ENCODE results near the gene APOBEC3H.

The APOBEC3H gene

GRCh38 chr22:39152511-39153219, 55.6 kb downstream of the APOBEC3H start, which contains the start of gene CBX7:
Gene CBX7, minus strand, starts transcription at chr22:39152680. Its CDS starts 236 bp downstream, at chr22:39152444.
- peak within 1 kb of the TSS; percentile 80 for H3K4me3 ChIP-seq (ENCODE audit: low read depth, low read length)
- no peaks in the 10 kb centered on the region for H3K36me3 ChIP-seq (ENCODE audit: control insufficient read depth, insufficient read depth, low read length)
- no peaks in the 10 kb centered on the region for H3K79me2 ChIP-seq
- TF ChIP-seq CTCF (IDR thresholded peaks at IDR 0.05), result no peak
- H3K4me2 ChIP-seq (ENCODE audit: low read length), result peak within 1 kb of the TSS; percentile 90
- no peaks in the 10 kb centered on the region for H3K9me3 ChIP-seq (ENCODE audit: control insufficient read depth, low read length)
- H3K4me1 ChIP-seq, result no peaks in the 10 kb centered on the region
- H3K9ac ChIP-seq, result peak within 1 kb of the TSS; percentile 61
- H3K27ac ChIP-seq, result peak within 1 kb of the TSS; percentile 88
- H2AFZ ChIP-seq, result peak within 1 kb of the TSS; percentile 95
- no peaks in the 10 kb centered on the region for H3K27me3 ChIP-seq (ENCODE audit: control insufficient read depth, insufficient read depth, low read length)

- Histone ChIP-seq H3K27ac (peak overlapping the region; percentile 88), H3K27me3 (ENCODE audit: control insufficient read depth, insufficient read depth, low read length) (no peaks in the 10 kb centered on the region), H3K4me2 (ENCODE audit: low read length) (peak overlapping the region; percentile 90), H2AFZ (peak overlapping the region; percentile 95), H3K36me3 (ENCODE audit: control insufficient read depth, insufficient read depth, low read length) (no peaks in the 10 kb centered on the region), H3K9ac (peak overlapping the region; percentile 61), H3K79me2 (no peaks in the 10 kb centered on the region), H3K4me3 (ENCODE audit: low read depth, low read length) (peak overlapping the region; percentile 80), H3K4me1 (no peaks in the 10 kb centered on the region), H3K9me3 (ENCODE audit: control insufficient read depth, low read length) (no peaks in the 10 kb centered on the region)
- TF ChIP-seq CTCF (IDR thresholded peaks at IDR 0.05), result no peak
These were observed 56.2 kb downstream of the APOBEC3H start for GRCh38 chr22:39153220-39153717.

Data from parathyroid adenoma (tissue), 2 donors.